ENCODE results near the gene WDR70. TPM values are rescaled to one million over a fixed set of nuclear protein-coding genes. Genes with fewer than 3 reads are reported as not detected.

Gene WDR70
- total RNA-seq, 1 donor from 2014 or later = 31.3 TPM

- H3K4me3 Mint-ChIP-seq (ENCODE audit: unreplicated experiment) = no peak overlapping the region
- Histone ChIP-seq H3K27me3 (ENCODE audit: insufficient read depth, low read length) (no peaks in the 10 kb centered on the region), H3K9me3 (ENCODE audit: insufficient read depth, low read depth, low read length) (no peaks in the 10 kb centered on the region), H2AFZ (ENCODE audit: low read depth, low read length) (no peak overlapping the region), H3K4me3 (ENCODE audit: insufficient read depth, low read depth, low read length) (no peak overlapping the region), H3K27ac (ENCODE audit: low read depth, low read length) (peak overlapping the region; percentile 89), H3K79me2 (ENCODE audit: insufficient read depth, low read length) (no peaks in the 10 kb centered on the region), H3K4me2 (ENCODE audit: low read length) (peak overlapping the region; percentile 27), H4K20me1 (ENCODE audit: insufficient read depth, low read length) (no peaks in the 10 kb centered on the region), H3K36me3 (ENCODE audit: insufficient read depth, low read length) (peaks cover 8% of the 10 kb centered on the region), H3K9ac (ENCODE audit: low read length) (peak overlapping the region; percentile 51), H3K4me1 (ENCODE audit: insufficient read depth, low read length) (peaks cover 43% of the 10 kb centered on the region)
- H3K9me3 Mint-ChIP-seq (ENCODE audit: unreplicated experiment) = no peaks in the 10 kb centered on the region
- peak overlapping the region; percentile 79 for H3K27ac Mint-ChIP-seq (ENCODE audit: unreplicated experiment)
- peaks cover 7% of the 10 kb centered on the region for H3K36me3 Mint-ChIP-seq (ENCODE audit: low read depth, unreplicated experiment)
- TF ChIP-seq CTCF (IDR thresholded peaks at IDR 0.05; ENCODE audit: insufficient read depth, low read depth, low read length) (no peak), EZH2 (IDR thresholded peaks at IDR 0.05; ENCODE audit: insufficient read depth, low read length) (no peak)
- FAIRE-seq (peak; percentile 9), DNase-seq (ENCODE audit: low read depth) (no peak)
- H3K4me1 Mint-ChIP-seq (ENCODE audit: low read depth, unreplicated experiment) = peaks cover 46% of the 10 kb centered on the region
- no peaks in the 10 kb centered on the region for H3K27me3 Mint-ChIP-seq (ENCODE audit: low read depth, unreplicated experiment)
Observed at GRCh38 chr5:37725185-37725584, 346.1 kb downstream of the WDR70 start.

- no peaks in the 10 kb centered on the region for H3K79me2 ChIP-seq (ENCODE audit: insufficient read depth, low read length)
- H3K9ac ChIP-seq (ENCODE audit: low read length) = no peak overlapping the region
- DNase-seq (ENCODE audit: low read depth) (no peak), FAIRE-seq (no peak)
- no peaks in the 10 kb centered on the region for H4K20me1 ChIP-seq (ENCODE audit: insufficient read depth, low read length)
- no peaks in the 10 kb centered on the region for H3K9me3 ChIP-seq (ENCODE audit: insufficient read depth, low read depth, low read length)
- Mint-ChIP-seq H3K4me1 (ENCODE audit: low read depth, unreplicated experiment) (peaks cover 30% of the 10 kb centered on the region), H3K36me3 (ENCODE audit: low read depth, unreplicated experiment) (peaks cover 7% of the 10 kb centered on the region), H3K27ac (ENCODE audit: unreplicated experiment) (no peak overlapping the region), H3K4me3 (ENCODE audit: unreplicated experiment) (no peak overlapping the region), H3K27me3 (ENCODE audit: low read depth, unreplicated experiment) (no peaks in the 10 kb centered on the region), H3K9me3 (ENCODE audit: unreplicated experiment) (no peaks in the 10 kb centered on the region)
- H3K27ac ChIP-seq (ENCODE audit: low read depth, low read length) = no peak overlapping the region
- H2AFZ ChIP-seq (ENCODE audit: low read depth, low read length) = no peak overlapping the region
- no peak overlapping the region for H3K4me2 ChIP-seq (ENCODE audit: low read length)
- no peaks in the 10 kb centered on the region for H3K27me3 ChIP-seq (ENCODE audit: insufficient read depth, low read length)
- no peak for TF ChIP-seq EZH2 (IDR thresholded peaks at IDR 0.05; ENCODE audit: insufficient read depth, low read length)
- no peak for TF ChIP-seq CTCF (IDR thresholded peaks at IDR 0.05; ENCODE audit: insufficient read depth, low read depth, low read length)
- H3K4me1 ChIP-seq (ENCODE audit: insufficient read depth, low read length) = peaks cover 29% of the 10 kb centered on the region
- no peak overlapping the region for H3K4me3 ChIP-seq (ENCODE audit: insufficient read depth, low read depth, low read length)
- peaks cover 12% of the 10 kb centered on the region for H3K36me3 ChIP-seq (ENCODE audit: insufficient read depth, low read length)
Observed at GRCh38 chr5:37727238-37727637, 348.1 kb downstream of the WDR70 start.

GRCh38 chr5:37730896-37731455 lies 351.9 kb downstream of the WDR70 start:
- no peaks in the 10 kb centered on the region for H3K9me3 ChIP-seq (ENCODE audit: insufficient read depth, low read depth, low read length)
- Mint-ChIP-seq H3K27me3 (ENCODE audit: low read depth, unreplicated experiment) (no peaks in the 10 kb centered on the region), H3K36me3 (ENCODE audit: low read depth, unreplicated experiment) (peaks cover 7% of the 10 kb centered on the region), H3K27ac (ENCODE audit: unreplicated experiment) (peak overlapping the region; percentile 41), H3K4me3 (ENCODE audit: unreplicated experiment) (no peak overlapping the region), H3K9me3 (ENCODE audit: unreplicated experiment) (peaks cover 2% of the 10 kb centered on the region), H3K4me1 (ENCODE audit: low read depth, unreplicated experiment) (peaks cover 10% of the 10 kb centered on the region)
- no peak overlapping the region for H3K4me2 ChIP-seq (ENCODE audit: low read length)
- no peak overlapping the region for H3K27ac ChIP-seq (ENCODE audit: low read depth, low read length)
- H3K27me3 ChIP-seq (ENCODE audit: insufficient read depth, low read length) = no peaks in the 10 kb centered on the region
- no peak overlapping the region for H3K9ac ChIP-seq (ENCODE audit: low read length)
- H3K4me1 ChIP-seq (ENCODE audit: insufficient read depth, low read length) = peaks cover 3% of the 10 kb centered on the region
- no peak overlapping the region for H2AFZ ChIP-seq (ENCODE audit: low read depth, low read length)
- H4K20me1 ChIP-seq (ENCODE audit: insufficient read depth, low read length) = no peaks in the 10 kb centered on the region
- no peaks in the 10 kb centered on the region for H3K79me2 ChIP-seq (ENCODE audit: insufficient read depth, low read length)
- FAIRE-seq (no peak), DNase-seq (ENCODE audit: low read depth) (no peak)
- TF ChIP-seq EZH2 (IDR thresholded peaks at IDR 0.05; ENCODE audit: insufficient read depth, low read length) = no peak
- no peak for TF ChIP-seq CTCF (IDR thresholded peaks at IDR 0.05; ENCODE audit: insufficient read depth, low read depth, low read length)
- peaks cover 12% of the 10 kb centered on the region for H3K36me3 ChIP-seq (ENCODE audit: insufficient read depth, low read length)
- H3K4me3 ChIP-seq (ENCODE audit: insufficient read depth, low read depth, low read length) = no peak overlapping the region

Data from astrocyte (in vitro differentiated cells and primary cell).